Activated CD4-positive, alpha-beta memory T cell treated with anti-CD3 and anti-CD28 coated beads for 36 hours (primary cell): Measurements from ENCODE around the gene SVOP. TPM values are rescaled to one million over a fixed set of nuclear protein-coding genes. Genes with fewer than 3 reads are reported as not detected.
"Not testable (repeated sequence)": the region's sequence is repeated elsewhere in the genome, so short reads cannot be mapped to it uniquely, and the experiment has no call there.

Experiments
- CTCF ChIA-PET: fragments of 350-600 bp; sonication (Branson Sonifier 250); formaldehyde crosslinking; loops from one replicate; lab custom pipeline; 2021; ENCODE audit warnings: antibody characterized with exemption, inconsistent platforms; lab: Charles Lee
- POLR2A ChIA-PET: fragments of 350-600 bp; sonication (Branson Sonifier 250); formaldehyde crosslinking; loops from one replicate; lab custom pipeline; 2021; ENCODE audit warnings: antibody characterized with exemption; lab: Charles Lee
- DNase-seq: peaks from one replicate; pipeline ENCODE4 v3.0.0-alpha.2; 2020
- H3K27ac Mint-ChIP-seq: one replicate; pipeline ENCODE4 v1.8.0; 2021; ENCODE audit warnings: mixed read lengths
- H3K27me3 Mint-ChIP-seq: one replicate; pipeline ENCODE4 v1.8.0; 2021; ENCODE audit warnings: mixed read lengths
- H3K36me3 Mint-ChIP-seq: one replicate; pipeline ENCODE4 v1.8.0; 2021; ENCODE audit warnings: mixed read lengths
- H3K4me1 Mint-ChIP-seq: one replicate; pipeline ENCODE4 v1.8.0; 2021; ENCODE audit warnings: low read depth, mixed read lengths
- H3K4me3 Mint-ChIP-seq: one replicate; pipeline ENCODE4 v1.8.0; 2021; ENCODE audit warnings: mild to moderate bottlenecking, mixed read lengths
- H3K9me3 Mint-ChIP-seq: one replicate; pipeline ENCODE4 v1.8.0; 2021; ENCODE audit warnings: mixed read lengths
- intact Hi-C: fragments of 100-400 bp; cut with micrococcal nuclease; formaldehyde crosslinking; loops from one replicate; pipeline ENCODE4 v1.15.1; 2023
- total RNA-seq, 2 experiments: library from RNA; stranded (reverse); gene quantifications; one replicate each; pipeline ENCODE4 v1.2.3, GENCODE V29; 2021

Gene SVOP
- total RNA-seq, 2 experiments from 2014 or later: not detected

GRCh38 chr12:109020146-109020795 is 597 bp downstream of the SVOP start:
- H3K27me3 Mint-ChIP-seq: peaks cover 31% of the 10 kb centered on the region
- ChIA-PET CTCF (interaction anchor here (1.6 kb wide), 1 partner anchor 73 kb away, joined by 6 read pairs; the partner anchor contains the start of gene ALKBH2), POLR2A (no interaction called here)
- peaks cover 6% of the 10 kb centered on the region for H3K4me1 Mint-ChIP-seq
- no peaks in the 10 kb centered on the region for H3K9me3 Mint-ChIP-seq
- no peak overlapping the region for H3K27ac Mint-ChIP-seq
- DNase-seq: no peak
- no peaks in the 10 kb centered on the region for H3K36me3 Mint-ChIP-seq
- intact Hi-C loops: no loop called here
- H3K4me3 Mint-ChIP-seq: no peak overlapping the region

- Mint-ChIP-seq H3K9me3 (no peaks in the 10 kb centered on the region), H3K4me1 (peaks cover 6% of the 10 kb centered on the region), H3K27me3 (peaks cover 38% of the 10 kb centered on the region), H3K4me3 (no peak overlapping the region), H3K27ac (no peak overlapping the region), H3K36me3 (no peaks in the 10 kb centered on the region)
- no peak for DNase-seq
- intact Hi-C loops: no loop called here
- ChIA-PET POLR2A (no interaction called here), CTCF (no interaction called here)
Observed at GRCh38 chr12:109018296-109018695, 2.6 kb downstream of the SVOP start.

DNA sequence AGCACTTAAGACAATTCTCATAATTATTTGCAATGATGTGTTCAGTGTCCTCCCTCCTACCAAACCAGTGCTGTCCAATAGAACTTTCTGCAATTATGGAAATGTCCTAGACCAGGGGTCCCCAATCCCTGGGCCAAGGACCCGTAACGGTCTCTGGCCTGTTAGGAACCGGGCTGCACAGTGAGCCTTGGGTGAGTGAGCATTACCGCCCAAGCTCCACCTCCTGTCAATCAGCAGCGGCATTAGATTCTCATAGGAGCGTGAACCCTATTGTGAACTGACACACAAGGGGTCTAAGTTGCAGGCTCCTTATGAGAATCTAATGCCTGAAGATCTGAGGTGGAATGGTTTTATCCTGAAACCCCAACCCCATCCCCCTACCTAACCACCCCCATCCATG is 3.9 kb downstream of the SVOP start:
- DNase-seq: no peak
- ChIA-PET CTCF (no interaction called here), POLR2A (no interaction called here)
- intact Hi-C loops: no loop called here
- Mint-ChIP-seq H3K4me3 (no peak overlapping the region), H3K27me3 (peaks cover 30% of the 10 kb centered on the region), H3K27ac (no peak overlapping the region), H3K4me1 (peaks cover 6% of the 10 kb centered on the region), H3K9me3 (no peaks in the 10 kb centered on the region), H3K36me3 (no peaks in the 10 kb centered on the region)

DNA sequence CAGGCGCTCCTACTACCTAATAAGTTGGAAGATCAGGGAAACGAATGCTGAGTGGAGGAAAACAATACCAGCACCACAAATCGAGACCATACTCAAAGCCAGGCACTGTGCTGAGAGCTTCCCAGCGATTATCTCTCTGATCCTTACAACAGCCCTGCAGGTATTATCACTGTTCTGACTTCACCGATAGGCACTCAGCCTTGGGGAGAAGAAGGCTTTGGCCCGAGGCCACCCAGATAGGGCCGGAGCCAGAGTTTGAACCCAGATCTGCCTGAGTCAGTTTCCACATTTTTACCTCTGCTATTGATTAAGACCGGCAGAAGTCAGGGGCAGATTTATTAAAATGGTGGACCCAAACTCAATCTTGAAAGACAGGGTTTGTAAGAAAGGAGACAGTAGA is 4.9 kb downstream of the SVOP start:
- no peaks in the 10 kb centered on the region for H3K9me3 Mint-ChIP-seq
- CTCF ChIA-PET: no interaction called here
- intact Hi-C loops: no loop called here
- H3K27me3 Mint-ChIP-seq: peaks cover 30% of the 10 kb centered on the region
- H3K36me3 Mint-ChIP-seq: no peaks in the 10 kb centered on the region
- no peak for DNase-seq
- H3K4me3 Mint-ChIP-seq: no peak overlapping the region
- H3K27ac Mint-ChIP-seq: no peak overlapping the region
- POLR2A ChIA-PET: no interaction called here
- peaks cover 4% of the 10 kb centered on the region for H3K4me1 Mint-ChIP-seq

DNA sequence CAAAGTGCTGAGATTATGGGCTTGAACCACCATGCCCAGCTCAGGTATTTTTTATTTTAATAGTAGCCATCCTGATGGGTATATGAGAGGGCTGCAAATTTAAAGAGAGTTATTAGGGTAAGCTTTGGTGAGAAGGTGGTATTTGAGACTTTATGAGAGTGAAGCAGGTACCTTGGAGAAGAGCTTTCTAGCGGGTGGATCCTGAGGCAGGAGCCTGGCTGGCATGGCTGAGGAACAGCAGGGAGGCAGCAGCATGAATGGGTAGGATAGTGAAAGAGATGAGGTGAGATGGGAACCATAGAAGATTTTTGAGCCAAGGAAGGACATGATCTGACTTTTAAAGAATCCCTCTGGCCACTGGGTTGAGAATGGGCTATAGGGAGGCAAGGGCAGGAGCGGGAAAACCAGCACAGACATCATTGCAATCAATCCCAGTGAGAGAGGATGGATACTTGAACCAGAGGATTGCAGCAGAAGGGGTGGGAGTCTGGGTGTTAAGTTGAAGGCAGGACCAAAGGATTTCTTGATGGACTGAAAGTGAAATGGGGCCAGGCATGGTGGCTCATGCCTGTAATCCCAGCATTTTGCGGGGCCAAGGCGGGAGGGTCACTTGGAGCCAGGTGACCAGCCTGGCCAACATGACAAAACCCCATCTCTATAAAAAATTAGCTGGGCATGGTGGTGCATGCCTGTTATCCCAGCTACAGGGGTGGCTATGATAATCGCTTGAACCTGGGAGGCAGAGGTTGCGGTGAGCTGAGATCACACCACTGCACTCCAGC is 5.7 kb downstream of the SVOP start:
- Mint-ChIP-seq H3K9me3 (no peaks in the 10 kb centered on the region), H3K27me3 (peaks cover 23% of the 10 kb centered on the region), H3K36me3 (no peaks in the 10 kb centered on the region), H3K4me1 (no peaks in the 10 kb centered on the region), H3K4me3 (no peak overlapping the region), H3K27ac (no peak overlapping the region)
- POLR2A ChIA-PET: no interaction called here
- CTCF ChIA-PET: no interaction called here
- intact Hi-C loops: no loop called here
- DNase-seq: no peak

GRCh38 chr12:109010259-109010658 is 10.6 kb downstream of the SVOP start:
- no peak for DNase-seq
- POLR2A ChIA-PET: no interaction called here
- Mint-ChIP-seq H3K27ac (no peak overlapping the region), H3K36me3 (no peaks in the 10 kb centered on the region), H3K4me3 (no peak overlapping the region), H3K27me3 (peaks cover 16% of the 10 kb centered on the region), H3K4me1 (no peaks in the 10 kb centered on the region), H3K9me3 (no peaks in the 10 kb centered on the region)
- intact Hi-C loops: no loop called here
- CTCF ChIA-PET: interaction anchor here (1.5 kb wide), 1 partner anchor 102 kb away, joined by 3 read pairs; no protein-coding TSS in a partner anchor

DNA sequence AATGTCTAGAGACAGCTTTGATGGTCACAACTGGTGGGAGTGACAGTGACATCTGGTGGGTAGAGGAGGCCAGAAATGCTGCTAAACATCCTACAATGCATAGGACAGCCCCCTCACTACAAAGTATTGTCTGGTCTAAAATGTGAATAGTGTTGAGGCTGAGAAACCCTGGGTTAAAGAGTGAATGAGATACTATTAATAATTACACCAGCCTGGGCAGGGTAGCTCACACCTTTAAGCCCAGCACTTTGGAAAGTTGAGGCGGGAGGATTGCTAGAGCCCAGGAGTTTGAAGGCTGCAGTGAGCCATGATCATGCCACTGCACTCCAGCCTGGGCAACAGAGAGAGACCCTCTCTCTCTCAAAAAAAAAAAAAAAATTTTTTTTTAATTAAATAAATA is 11.1 kb downstream of the SVOP start:
- Mint-ChIP-seq H3K9me3 (no peaks in the 10 kb centered on the region), H3K4me3 (no peak overlapping the region), H3K27ac (no peak overlapping the region)

GRCh38 chr12:109004017-109004416 is 16.9 kb downstream of the SVOP start:
- CTCF ChIA-PET: no interaction called here
- POLR2A ChIA-PET: no interaction called here
- Mint-ChIP-seq H3K36me3 (no peaks in the 10 kb centered on the region), H3K4me3 (no peak overlapping the region), H3K27ac (no peak overlapping the region), H3K9me3 (no peaks in the 10 kb centered on the region), H3K4me1 (no peaks in the 10 kb centered on the region), H3K27me3 (peaks cover 4% of the 10 kb centered on the region)
- intact Hi-C loops: no loop called here
- DNase-seq: no peak

More for the DNA sequence above, 11.1 kb downstream of the SVOP start:
- DNase-seq: no peak
- Mint-ChIP-seq H3K27me3 (peaks cover 12% of the 10 kb centered on the region), H3K36me3 (no peaks in the 10 kb centered on the region), H3K4me1 (no peaks in the 10 kb centered on the region)
- intact Hi-C loops: no loop called here
- ChIA-PET CTCF (interaction anchor here (1.5 kb wide), 1 partner anchor 102 kb away, joined by 3 read pairs; no protein-coding TSS in a partner anchor), POLR2A (no interaction called here)

GRCh38 chr12:108996320-108996719 is 24.5 kb downstream of the SVOP start:
- Mint-ChIP-seq H3K4me1 (no peaks in the 10 kb centered on the region), H3K9me3 (peaks cover 2% of the 10 kb centered on the region), H3K27me3 (peaks cover 5% of the 10 kb centered on the region), H3K36me3 (peaks cover 1% of the 10 kb centered on the region), H3K27ac (no peak overlapping the region), H3K4me3 (no peak overlapping the region)
- DNase-seq: no peak
- intact Hi-C loops: no loop called here
- ChIA-PET POLR2A (no interaction called here), CTCF (no interaction called here)

DNA sequence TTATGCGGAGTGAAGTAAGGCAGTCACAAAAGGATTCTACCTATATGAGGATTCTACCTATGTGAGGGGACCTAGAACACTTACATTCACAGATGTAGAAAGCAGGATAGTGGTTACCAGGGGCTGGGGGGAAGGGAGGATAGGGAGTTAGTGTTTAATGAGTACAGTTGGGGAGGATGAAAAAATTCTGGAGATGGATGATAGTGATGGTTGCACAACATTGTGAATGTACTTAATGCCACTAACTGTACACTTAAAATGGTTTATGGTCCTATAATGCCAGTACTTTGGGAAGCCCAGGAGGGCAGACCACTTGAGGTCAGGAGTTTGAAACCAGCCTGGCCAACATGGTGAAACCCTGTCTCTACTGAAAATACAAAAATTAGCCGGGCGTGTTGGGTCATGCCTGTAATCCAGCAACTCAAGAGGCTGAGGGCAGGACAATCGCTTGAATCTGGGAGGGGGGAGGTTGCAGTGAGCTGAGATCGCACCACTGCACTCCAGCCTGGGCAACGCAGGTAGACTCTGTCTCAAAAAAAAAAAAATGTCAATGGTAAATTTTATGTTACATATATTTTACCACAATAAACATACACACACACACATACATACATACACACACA is 25.4 kb downstream of the SVOP start:
- ChIA-PET CTCF (no interaction called here), POLR2A (no interaction called here)
- intact Hi-C loops: no loop called here
- DNase-seq: no peak
- no peak overlapping the region for H3K4me3 Mint-ChIP-seq
- peaks cover 5% of the 10 kb centered on the region for H3K27me3 Mint-ChIP-seq
- H3K4me1 Mint-ChIP-seq: no peaks in the 10 kb centered on the region
- H3K36me3 Mint-ChIP-seq: peaks cover 1% of the 10 kb centered on the region
- peaks cover 2% of the 10 kb centered on the region for H3K9me3 Mint-ChIP-seq
- no peak overlapping the region for H3K27ac Mint-ChIP-seq

DNA sequence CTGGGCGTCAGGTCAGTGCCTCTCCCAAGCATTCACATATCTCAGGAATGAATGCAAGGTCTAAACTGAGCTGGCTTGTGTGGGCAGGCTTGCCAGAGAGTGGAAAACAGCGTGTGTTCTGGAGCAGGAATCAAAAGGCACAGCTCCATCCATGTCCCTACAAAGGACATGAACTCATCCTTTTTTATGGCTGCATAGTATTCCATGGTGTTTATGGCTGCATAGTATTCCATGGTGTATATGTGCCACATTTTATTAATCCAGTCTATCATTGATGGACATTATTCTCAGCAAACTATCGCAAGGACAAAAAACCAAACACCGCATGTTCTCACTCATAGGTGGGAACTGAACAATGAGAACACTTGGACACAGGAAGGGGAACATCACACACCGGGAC is 30.8 kb downstream of the SVOP start:
- POLR2A ChIA-PET, CTCF ChIA-PET, H3K36me3 Mint-ChIP-seq, H3K9me3 Mint-ChIP-seq, DNase-seq, H3K27me3 Mint-ChIP-seq, H3K4me3 Mint-ChIP-seq, H3K27ac Mint-ChIP-seq, intact Hi-C loops, H3K4me1 Mint-ChIP-seq: not testable (repeated sequence)

DNA sequence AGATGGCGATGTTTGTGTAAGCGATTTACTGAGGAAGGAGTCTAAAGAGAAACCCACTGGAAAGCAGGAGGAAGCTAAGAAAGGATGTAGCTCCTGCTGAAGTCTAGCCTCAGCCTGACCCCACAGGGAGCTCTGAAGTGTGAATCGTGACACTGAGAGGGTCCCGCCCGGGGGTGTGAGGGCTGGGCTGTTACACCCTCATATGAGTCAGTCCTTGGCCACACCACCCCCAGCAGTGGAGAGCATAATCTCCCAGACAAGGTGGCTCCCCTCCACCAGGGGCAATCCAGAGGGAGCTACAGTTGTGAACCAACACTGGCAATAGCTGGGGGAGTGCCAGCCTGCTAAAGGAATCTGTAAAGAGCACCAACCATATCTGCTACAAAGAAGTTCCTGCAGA is 31.5 kb downstream of the SVOP start:
- CTCF ChIA-PET: no interaction called here
- H3K4me3 Mint-ChIP-seq: no peak overlapping the region
- H3K27me3 Mint-ChIP-seq: peaks cover 6% of the 10 kb centered on the region
- no peaks in the 10 kb centered on the region for H3K36me3 Mint-ChIP-seq
- no peaks in the 10 kb centered on the region for H3K4me1 Mint-ChIP-seq
- intact Hi-C loops: no loop called here
- no peak for DNase-seq
- H3K27ac Mint-ChIP-seq: no peak overlapping the region
- POLR2A ChIA-PET: no interaction called here
- H3K9me3 Mint-ChIP-seq: no peaks in the 10 kb centered on the region
